Stimulated activated CD4-positive, alpha-beta T cell treated with anti-CD3 and anti-CD28 coated beads, Interleukin-4, amount 100 ng/mL, for 1 hour (primary cell): ENCODE measurements around the gene RBBP7.
A peak's percentile ranks its signal among the peaks of the same experiment; 100 is the strongest.

Experiments
- DNase-seq: peaks from one replicate; pipeline ENCODE4 v3.0.0-alpha.2; 2020

Gene RBBP7

DNA sequence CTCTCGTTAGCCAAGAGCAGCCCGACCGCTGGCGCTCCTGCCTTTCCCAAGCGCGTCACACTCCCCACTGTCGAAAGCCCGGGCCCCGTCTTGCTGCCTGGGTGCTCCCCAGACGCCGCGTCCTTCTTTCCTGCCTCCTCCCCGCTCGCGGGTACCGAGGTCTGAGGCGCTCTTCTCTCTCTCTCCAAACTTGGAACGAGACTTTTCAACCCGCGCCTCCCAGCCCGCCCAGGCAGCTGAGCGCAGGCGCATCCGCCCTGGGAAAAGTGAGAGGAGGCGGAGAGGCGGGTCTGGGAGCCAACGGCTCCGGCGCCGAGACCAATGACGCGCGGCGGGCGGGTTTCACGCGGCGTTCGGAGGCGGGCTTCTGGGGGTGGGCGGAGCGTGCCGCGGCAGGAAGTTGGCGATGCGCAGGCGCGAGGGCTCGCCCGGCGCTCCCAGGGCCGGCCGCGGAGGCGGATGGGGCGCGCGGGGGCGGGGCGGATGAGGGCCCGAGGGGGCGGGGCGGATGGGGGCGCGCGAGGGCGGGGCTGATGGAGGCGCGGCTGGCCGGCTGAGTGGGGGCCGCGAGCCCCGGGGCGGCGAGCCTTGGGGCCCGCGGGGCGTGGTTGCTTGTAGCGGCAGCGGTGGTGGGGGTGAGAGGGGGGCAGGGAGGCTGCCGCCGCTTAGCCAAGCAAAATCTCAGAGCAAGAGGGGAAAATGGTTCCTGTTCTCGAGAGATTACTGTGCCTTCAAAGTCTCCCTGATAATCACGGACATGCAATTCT is at the start of gene RBBP7:
RBBP7 (minus strand) TSS at position 268 of the 767 bp plus-strand sequence. CDS start 309 bp downstream, outside the sequence.
- DNase-seq: peak; percentile 86

DNA sequence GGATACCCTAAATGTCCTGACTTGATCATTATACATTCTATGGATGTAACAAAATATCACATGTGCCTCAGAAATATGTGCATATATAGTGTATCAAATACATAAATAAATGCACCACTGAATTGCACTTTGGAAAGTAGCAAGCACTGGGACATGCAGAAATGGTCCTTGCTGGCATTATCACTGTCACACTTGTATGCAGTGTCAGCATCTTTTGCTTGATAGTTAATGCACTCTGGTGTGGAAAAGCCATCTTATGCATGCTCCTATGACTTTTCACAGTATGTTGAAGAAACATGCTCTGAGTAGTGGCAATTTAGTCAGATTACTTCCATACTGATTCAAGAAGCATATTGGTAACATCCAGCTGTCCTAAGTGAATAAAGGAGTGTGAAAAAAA is 48.8 kb upstream of the RBBP7 start:
- DNase-seq: no peak

DNA sequence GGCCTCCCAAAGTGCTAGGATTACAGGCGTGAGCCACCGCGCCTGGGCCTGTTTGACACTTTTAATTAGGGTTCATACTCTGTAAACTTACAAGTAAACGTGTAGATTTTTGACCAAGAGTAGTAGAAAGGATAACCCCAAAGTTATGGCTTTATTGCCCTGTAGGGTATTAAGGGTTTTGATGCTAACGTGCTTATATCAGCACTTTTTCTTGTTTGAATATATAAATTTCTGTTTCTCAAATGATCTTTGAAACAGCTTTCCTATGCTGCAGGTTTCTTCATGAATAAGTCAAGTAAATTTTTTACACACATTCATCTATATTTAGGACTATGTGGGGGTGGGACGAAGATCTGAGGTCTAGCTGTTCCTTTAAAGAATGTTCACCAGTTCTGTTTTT is 47.0 kb upstream of the RBBP7 start:
- no peak for DNase-seq

DNA sequence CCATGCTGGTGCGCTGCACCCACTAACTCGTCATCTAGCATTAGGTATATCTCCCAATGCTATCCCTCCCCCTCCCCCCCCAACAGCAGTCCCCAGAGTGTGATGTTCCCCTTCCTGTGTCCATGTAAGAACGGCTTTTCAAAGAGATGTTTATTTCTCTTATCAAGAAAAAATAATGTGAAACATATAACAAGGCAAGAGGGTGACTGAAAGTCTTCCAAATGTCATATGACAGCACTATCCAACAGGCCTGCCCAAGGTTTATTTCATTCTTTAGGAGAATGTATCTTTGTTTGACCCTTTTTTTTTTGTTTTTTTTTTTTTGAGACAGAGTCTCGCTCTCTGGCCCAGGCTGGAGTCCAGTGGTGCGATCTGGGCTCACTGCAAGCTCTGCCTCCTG is 46.4 kb upstream of the RBBP7 start:
- no peak for DNase-seq

DNA sequence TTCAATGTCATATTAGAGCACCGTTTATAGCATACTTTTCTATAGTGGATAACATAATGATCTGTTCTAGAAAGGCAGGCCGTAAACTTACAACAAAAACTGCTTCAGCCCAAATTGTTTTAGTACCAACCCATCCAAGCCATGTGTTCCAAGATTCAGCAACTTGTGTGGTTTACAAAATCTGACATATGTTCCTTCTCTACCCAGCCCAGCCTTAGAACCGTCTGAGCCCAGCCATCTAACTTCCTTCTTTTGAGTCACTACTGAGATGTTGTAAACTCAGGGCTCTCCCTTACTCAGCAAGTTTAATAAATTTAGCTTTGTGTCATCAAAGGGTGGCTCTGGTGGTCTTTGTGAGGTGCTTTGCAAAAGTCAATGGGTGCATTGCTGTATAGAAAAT is 43.9 kb upstream of the RBBP7 start:
- no peak for DNase-seq

DNA sequence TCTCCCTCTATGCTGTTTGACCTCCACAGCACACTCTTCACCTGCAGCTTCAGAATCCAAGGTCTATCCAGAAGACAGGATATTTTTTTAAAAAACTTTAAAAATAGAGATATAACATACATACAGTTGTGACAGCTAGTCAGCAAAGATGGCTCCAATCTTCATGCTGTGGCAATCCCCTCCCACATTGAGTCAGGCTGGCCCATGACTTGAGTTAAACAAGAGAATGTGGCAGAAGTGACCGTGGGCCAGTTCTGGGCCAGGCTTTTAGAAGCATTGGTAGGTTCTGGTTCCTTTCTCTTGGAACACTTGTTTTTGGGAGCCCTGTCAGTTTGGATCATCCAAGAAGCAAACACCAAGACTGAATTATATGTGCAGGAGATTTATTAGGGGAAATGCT is 40.2 kb upstream of the RBBP7 start:
- no peak for DNase-seq

DNA sequence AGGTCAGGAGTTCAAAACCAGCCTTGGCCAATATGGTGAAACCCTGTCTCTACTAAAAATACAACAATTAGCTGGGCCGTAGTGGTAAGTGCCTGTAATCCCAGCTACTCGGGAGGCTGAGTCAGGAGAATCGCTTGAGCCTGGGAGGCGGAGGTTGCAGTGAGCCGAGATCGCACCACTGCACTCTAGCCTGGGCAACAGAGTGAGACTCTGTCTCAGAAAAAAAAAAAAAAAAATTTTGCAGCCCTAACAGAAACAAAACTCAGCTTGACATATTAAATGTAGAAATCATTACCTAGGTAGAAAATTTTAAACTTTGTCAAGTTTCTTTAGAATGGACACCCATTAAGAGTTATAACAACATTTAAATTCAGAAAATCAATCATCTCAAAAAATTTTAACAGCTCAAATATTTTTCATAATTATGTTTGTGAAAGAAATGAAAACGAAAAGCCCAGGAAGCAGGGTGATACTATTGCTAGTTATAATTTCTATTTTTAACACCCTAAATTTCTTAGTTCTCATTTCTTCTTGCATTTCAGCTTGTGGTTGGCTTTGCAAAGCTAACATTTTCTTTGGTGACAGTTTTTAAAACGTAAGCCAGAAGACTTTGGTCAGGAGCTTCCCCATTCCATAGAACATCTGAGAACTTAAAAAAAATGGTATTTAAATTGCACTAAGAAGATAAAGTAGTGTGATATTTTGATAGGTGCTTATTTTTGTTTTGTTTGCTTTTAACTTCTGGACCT is 33.3 kb upstream of the RBBP7 start:
- no peak for DNase-seq

DNA sequence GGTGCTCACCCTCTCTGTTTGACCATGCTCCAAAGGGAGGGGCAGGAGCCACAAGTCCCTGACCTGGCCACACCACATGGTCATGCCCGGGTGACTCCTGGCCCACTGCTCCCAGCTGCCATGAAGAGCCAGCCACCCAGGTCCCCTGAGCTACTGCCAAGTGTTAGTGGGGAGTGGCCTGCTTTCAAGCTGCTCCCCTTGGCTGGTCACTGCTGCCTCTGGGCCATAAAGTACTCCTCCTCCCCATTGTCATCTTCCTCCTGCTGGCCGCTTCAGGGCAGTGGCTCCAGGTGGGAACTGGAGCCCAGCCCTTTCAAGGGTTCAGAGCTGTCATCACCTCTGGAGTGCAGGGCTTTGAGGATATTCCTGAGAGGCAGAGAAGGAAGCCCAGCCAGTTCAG is 27.3 kb upstream of the RBBP7 start:
- DNase-seq: no peak

DNA sequence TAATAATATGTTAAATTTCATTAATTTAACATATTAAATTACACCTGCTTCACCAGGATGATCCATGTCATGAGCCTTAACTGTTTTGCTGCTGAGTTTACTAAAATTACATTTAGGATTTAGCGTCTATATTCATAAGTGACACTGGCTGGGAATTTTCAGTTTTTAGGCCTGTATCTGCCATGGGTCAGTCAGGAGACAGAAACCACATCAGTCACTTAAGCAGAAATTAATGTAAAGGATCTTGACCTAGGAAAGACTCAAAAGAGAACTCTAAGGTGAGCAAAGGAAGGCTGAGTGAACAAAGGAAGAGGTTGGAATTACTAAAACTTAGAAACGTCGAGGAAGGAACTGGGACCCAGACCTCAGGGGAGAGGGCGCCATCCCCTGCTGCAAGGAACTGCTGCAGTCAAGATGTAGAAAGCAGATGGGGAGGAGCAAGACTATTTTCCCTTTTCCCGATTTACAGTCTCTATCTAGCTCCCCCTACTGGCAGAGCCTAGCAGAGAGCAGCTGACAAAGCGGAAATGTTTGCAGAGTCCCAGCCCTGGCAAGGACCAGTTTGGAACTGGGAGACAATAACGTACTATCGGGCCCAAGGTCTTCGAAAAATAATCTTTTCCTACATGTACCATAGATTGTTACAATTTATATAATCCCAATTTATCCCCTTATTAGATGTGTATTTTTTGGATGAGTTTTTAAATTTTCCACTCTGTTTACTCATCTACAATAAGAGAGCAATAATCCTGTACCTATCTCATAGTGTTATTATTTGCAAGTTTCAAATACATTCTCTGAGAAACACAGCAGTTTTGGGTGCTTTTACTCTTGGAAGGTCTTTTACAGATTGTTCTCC is 22.6 kb upstream of the RBBP7 start:
- DNase-seq: peak; percentile 28

DNA sequence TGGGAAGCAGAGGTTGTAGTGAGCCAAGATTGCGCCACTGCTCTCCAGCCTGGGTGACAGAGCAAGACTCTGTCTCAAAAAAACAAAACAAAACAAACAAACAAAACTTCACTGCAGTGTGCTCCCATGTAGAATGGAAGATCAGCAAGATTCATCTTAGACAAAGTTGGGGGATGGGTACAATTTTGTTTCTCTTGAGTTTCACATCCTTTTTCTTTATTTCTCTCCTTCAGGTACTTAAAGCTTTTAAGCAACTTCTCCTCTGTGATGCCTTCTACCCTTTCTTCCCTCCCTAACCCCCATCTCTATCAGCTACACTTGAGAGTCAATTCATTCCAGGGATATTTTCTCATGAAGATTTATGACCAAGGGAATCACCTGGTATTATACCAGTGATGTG is 15.5 kb upstream of the RBBP7 start:
- DNase-seq: no peak

DNA sequence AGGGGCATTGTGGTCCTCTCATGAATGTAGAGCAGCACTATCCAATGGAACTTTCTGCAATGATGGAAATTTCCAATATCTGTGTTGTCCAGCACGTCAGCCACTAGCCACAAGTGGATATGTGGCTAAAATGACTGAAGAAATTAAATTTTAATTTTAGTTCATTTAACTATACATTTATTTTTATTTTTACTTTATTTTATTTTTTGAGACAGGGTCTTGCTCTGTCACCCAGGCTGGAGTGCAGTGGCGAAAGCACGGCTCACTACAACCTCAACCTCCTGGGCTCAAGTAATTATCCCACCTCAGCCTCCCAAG is 13.3 kb upstream of the RBBP7 start:
- DNase-seq: no peak

DNA sequence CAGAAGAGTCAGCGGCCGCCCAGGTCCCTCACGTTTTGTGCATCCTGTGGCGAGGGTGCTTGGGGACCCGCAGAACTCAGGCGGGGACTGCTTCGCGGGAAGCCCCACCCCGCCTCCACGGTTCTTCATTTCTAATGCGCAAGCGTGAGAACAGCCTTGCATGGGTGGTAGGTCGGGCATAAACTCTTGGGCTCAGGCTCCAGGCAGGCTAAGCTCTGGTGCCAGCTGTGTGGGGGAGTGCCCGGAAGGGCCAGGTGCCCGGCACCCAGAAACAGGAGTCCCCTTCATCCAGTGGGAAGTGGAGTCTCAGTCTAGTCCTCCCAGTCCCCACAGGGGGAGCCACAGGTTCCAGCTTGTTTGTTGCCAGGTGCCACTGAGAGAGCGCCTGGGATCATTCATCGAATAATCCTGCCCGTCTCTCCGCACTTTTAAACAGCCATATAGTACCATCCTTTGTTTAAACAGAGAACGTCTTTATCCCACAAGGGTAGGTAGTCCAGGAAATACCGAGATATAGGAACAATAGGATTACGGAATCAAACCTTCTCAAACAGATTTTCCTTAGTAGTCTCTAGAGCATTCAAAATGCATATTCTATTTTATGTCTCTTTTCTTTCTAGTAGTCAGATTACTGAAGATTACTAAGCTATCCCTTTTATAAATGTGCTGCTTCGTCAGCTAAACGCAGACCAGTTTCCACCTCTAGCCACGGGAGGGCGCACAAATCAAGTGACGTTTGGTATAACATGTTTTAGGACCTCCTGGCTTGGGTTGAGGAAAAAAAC is 12.7 kb upstream of the RBBP7 start:
- peak; percentile 70 for DNase-seq

DNA sequence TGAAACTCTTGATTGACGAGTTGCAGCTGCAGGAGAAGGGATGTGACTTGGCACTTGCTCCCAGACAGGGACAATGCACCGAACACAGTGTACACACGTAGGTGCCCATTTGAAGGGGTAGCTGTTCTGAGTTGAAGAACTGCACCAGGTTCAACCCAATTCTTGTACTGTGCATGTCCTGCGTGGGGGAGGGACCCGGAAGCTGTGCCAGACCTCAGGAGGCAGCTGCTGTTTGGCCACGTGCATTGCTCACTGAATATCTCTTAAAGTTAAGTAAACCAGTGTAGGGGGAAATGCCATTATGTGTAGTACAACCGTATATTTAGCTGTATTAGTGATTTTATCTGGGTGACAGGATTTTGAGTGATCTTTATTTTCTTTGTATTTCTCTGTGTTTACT is 12.0 kb upstream of the RBBP7 start:
- DNase-seq: no peak

DNA sequence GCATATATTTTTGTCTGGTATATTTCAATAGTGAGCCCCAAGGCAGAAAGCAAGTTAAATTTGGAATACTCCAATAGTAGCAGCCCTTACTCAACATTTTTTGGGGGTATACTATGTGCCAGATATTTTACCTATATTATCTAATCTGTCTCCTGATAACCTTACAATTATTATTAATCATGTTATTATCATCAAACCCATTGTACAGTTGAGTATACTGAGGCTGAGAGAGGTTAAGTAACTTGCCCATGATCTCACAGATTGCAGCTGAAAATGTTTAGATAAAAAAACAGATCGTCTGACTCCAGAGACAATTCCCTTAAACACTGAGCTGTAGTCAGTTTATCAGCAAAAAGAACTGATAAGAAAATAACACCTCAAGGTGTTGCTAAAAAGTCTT is 6.5 kb upstream of the RBBP7 start:
- DNase-seq: no peak

DNA sequence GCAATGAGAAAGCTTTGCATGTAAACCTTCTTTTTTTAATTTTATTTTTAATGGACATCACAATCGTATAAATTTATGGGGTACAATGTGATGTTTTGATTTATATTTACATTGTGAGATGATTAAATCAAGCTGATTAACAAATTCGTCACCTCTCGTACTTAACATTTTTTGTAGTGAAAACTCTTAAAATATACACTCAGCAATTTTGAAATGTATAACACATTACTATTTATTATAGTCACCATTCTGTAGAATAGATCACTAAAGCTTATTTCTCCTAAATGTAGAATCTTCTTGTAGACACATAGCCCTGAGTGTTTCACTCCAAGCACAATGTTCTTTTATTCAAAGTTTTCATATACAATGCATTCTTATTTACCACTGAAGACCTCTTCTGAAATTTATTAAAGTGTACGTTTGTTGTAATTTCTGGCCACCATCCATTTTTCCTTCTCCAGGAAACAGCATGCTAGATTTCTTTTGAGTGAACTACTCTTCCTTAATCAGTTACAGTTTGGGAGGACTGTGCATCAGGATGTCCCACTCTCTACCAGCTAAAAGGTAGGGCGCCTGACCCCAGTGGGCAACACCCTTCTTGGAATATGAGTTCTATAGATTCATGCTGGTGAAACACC is 4.4 kb upstream of the RBBP7 start:
- no peak for DNase-seq

DNA sequence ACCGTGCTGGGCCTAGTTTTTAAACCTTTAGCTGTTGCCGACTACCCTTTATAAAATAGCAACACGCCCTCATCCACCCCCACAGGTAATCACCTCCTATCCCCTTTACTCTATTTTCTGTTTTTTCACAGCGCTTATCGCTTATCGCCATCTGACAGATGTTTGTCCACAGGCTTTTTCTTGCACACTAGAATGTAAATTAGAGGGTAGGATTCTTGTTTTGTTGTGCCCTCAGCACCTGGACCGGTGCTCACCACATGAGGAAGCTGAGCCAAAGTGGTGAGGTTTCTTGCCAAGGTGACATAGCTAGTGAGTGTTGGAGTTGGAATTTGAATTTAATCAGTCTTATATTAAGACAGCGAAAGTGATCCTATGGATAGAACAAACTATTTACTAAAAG is 2.9 kb upstream of the RBBP7 start:
- no peak for DNase-seq

DNA sequence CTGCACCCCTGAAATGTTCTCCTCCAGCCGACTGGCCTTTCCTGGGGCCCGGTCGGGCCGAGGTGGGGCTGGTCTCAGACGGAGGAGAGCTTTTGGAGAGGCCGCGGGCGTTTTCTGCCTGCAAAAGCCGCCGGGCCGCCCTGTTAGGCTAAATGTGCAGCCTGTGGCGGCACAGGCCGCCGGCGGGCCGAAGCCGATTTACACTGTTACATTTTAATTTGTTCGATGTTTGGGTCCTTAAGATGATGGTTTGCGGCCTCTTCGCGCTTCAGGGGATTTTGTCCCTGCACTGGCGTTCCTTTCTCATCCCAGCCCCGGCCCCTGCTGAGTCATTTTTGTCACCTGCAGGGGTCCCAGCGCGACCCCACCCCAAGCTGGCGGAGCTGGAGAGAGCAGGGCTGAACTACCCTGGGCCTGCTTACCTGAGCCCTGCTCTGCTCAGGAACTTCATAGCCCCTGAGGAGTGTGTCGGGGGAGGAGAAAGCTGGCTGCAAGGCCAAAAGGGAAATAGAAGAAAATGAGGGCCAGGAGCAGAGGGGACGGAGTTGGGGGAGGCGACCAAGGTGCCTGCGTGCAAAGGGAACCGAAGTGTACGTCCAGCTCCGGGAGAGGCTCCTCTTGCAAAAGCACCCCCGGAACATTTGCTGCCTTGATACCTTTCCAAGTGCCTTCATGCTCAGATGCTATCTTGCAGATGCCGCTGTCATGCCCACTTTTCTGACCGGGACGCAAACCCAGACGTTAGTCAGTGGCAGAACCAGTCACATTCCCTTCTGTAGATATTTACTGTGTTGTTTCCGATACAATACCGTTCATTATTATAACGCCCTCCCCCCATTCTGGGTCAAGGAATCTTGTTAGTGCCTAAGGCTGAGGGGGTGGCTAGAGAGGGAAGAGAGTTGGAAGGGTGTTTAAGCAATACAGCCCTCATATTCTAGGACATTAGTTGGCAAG is 977 bp upstream of the RBBP7 start:
- DNase-seq: peak; percentile 10

DNA sequence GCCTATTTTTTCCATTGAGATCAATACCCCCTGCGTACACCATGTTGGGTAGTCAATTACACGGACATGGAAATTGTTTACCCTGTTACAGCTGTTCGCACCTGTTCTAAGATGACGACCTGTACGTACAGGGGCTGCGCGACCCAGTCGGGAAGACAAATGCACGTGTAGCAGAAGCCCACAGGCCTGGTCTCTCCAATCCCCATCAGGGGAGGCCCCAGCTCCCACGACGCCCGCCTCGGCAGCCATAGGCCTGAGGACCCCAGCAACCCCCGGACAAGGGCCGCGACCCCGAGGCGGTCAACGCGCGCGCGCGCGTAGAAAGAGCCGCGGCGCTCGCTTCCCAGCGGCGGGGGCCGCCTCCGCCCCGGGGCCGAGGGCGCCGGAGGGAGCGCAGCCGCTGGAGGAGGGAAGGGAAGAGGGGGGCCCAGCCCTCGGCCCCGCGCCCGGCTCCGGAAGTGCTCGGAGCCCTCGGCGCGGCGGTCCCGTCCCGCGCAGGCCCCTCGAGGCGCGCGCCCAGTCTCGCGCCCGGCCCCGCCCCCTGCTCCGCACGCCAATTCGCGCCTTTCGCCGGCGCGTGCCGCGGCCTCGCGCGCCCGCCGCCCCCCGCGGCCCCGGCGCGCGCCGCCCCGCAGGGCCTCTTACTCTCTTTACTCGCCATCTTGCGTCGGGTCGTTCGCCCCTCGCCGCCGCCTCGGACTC is 618 bp downstream of the RBBP7 start:
- peak; percentile 56 for DNase-seq

DNA sequence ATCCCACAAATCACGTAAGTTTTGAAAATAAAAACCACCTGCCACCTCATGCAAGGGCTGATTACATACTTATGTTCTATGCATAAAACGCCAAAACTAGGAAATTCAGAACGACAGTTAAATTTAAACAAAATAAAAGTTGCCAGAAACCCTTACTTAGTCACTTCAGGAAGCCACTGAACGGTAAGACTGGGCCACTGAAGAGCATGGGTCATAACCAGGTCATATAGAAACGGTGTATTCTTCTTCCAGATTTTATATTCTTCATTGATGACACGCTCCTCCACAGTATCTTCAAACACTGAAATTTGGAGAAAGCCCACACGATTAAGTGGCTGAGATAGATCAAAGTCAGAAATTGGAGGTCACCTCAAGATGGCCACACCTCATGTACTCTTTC is 1.2 kb downstream of the RBBP7 start:
- DNase-seq: no peak

DNA sequence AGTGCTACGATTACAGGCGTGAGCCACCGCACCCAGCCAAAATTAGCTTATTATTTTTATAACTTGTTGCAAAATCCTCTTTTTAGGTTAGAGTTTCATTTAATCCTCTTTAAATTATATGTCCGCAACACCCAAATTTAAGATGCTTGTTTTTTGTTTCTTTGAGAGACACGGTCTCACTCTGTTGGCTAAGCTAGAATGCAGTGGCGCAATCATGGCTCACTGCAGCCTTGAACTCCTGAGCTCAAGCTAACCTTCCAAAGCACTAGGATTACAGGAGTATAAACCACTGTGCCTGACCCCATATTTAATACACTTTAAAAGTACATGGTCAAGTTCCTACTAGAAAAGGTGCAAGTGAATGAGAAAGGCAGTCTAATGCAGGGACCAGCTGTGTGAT is 2.2 kb downstream of the RBBP7 start:
- no peak for DNase-seq

DNA sequence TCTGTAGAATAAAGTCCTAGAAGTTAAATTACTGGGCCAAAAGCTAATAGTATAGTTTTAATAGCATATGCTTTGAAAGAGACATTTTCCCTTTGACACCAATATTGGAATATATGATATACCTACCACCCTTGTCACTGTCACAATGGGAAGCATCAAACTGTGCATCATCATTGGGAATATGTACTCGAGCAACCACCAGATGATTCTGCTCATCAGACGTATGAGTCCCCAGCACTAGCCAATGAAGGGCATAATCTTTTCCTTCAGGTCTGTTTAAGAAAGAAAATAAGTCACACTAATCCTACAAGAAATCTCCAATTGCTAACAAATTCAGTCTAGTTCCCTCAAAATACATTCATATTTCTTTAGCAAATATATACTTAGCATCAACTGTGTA is 7.3 kb downstream of the RBBP7 start:
- no peak for DNase-seq
